Endodermal cell (in vitro differentiated cells): ENCODE results near the gene KCTD1. TPM values are rescaled to one million over a fixed set of nuclear protein-coding genes. Genes with fewer than 3 reads are reported as not detected.

ENCODE experiments used
- DNase-seq: peaks from one replicate; pipeline ENCODE4 v3.0.0-alpha.2; 2017
- H3K27ac ChIP-seq: 2 replicates; pipeline ENCODE4 v1.5.1; 2013; ENCODE audit warnings: mild to moderate bottlenecking, low read depth, low read length, moderate library complexity
- H3K27me3 ChIP-seq: 2 replicates; pipeline ENCODE4 v1.6.1; 2013; ENCODE audit warnings: mild to moderate bottlenecking, low read length, moderate library complexity; ENCODE audit not compliant: insufficient read depth, control insufficient read depth, poor library complexity, severe bottlenecking
- H3K36me3 ChIP-seq: 2 replicates; pipeline ENCODE4 v1.7.0; 2013; ENCODE audit warnings: mild to moderate bottlenecking, low read length, moderate library complexity; ENCODE audit not compliant: control insufficient read depth, insufficient read depth
- H3K4me1 ChIP-seq: one replicate; pipeline ENCODE4 v1.7.0; 2013; ENCODE audit warnings: low read length; ENCODE audit not compliant: control insufficient read depth, insufficient read depth
- H3K4me3 ChIP-seq: 2 replicates; pipeline ENCODE4 v1.5.1; 2013; ENCODE audit warnings: mild to moderate bottlenecking, low read length, moderate library complexity
- H3K9ac ChIP-seq: 2 replicates; pipeline ENCODE4 v1.6.1; 2013; ENCODE audit warnings: mild to moderate bottlenecking, low read length, moderate library complexity; ENCODE audit not compliant: poor library complexity, severe bottlenecking; ENCODE audit errors: extremely low read depth
- H3K9me3 ChIP-seq: 2 replicates; pipeline ENCODE4 v1.6.1; 2013; ENCODE audit warnings: mild to moderate bottlenecking, low read length, moderate library complexity; ENCODE audit not compliant: control insufficient read depth
- H3K27ac Mint-ChIP-seq: 2 replicates; pipeline ENCODE4 v1.8.0; 2020; ENCODE audit warnings: mixed read lengths
- H3K27me3 Mint-ChIP-seq: 2 replicates; pipeline ENCODE4 v1.8.0; 2021; ENCODE audit warnings: mild to moderate bottlenecking, mixed read lengths; ENCODE audit not compliant: insufficient read depth
- H3K36me3 Mint-ChIP-seq: 2 replicates; pipeline ENCODE4 v1.8.0; 2020; ENCODE audit warnings: low read depth, mixed read lengths
- H3K4me1 Mint-ChIP-seq: 2 replicates; pipeline ENCODE4 v1.8.0; 2020; ENCODE audit warnings: mixed read lengths
- H3K4me3 Mint-ChIP-seq: 2 replicates; pipeline ENCODE4 v1.8.0; 2020; ENCODE audit warnings: mild to moderate bottlenecking, moderate library complexity, mixed read lengths
- H3K9me3 Mint-ChIP-seq: 2 replicates; pipeline ENCODE4 v1.8.0; 2020; ENCODE audit warnings: mild to moderate bottlenecking, mixed read lengths
- WGBS, 2 experiments: methylation state at CpG; one replicate each; pipeline versions ENCODE4 v1.1.5 to v1.1.7; 2013; ENCODE audit warnings: missing lambda C conversion rate in 2 of 2, mixed read lengths in 1 of 2; ENCODE audit not compliant: insufficient coverage in 1 of 2, insufficient read length in 1 of 2; 5-methylcytosine and 5-hydroxymethylcytosine counted together
- total RNA-seq, 2 donors: library from RNA; stranded (reverse); fragmentation: NEBNext Ultra II Directional in 1 of 2; extraction: Animal tissue kit (Norgen Biotek cat#: 25700) in 1 of 2; gene quantifications; 2 replicates in 1 of 2; 3 replicates in 1 of 2; pipeline ENCODE4 v1.2.1, GENCODE V29; 2021
- TF ChIP-seq, protein P1 (sequence below): fragments of 200-600 bp; sonication (generic); conservative IDR thresholded peaks from 2 replicates; pipeline ENCODE4 v1.5.0; 2021; ENCODE audit warnings: antibody characterized with exemption, mild to moderate bottlenecking

KCTD1 gene
- total RNA-seq, 2 donors from 2014 or later = 6.8 to 7.3 TPM

DNA sequence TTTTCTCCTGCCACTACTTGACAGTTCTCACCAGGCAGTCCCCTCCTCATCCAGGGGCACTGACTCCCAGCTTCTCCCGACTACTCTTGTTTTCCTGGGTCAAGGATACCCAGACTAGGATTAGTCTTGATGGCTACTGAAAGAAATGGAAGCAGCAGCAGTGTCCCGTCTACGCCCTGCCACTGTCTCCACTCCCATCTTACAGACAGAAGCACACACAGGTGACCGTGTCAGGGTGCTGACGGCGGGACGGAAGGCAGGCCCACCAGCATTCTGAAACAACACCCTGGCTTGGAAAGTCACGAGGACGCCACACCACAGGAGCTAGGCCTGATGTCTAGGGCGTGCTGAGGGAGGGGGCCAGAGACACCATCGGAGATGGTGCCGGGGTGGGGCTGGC, 82.9 kb downstream of the KCTD1 start:
- Mint-ChIP-seq H3K9me3 (no peaks in the 10 kb centered on the region), H3K4me3 (no peak overlapping the region), H3K4me1 (peaks cover 13% of the 10 kb centered on the region), H3K27me3 (peaks cover 62% of the 10 kb centered on the region), H3K27ac (no peak overlapping the region), H3K36me3 (no peaks in the 10 kb centered on the region)
- H3K36me3 ChIP-seq = no peaks in the 10 kb centered on the region
- no peak for DNase-seq
- H3K27me3 ChIP-seq = peaks cover 48% of the 10 kb centered on the region
- H3K9ac ChIP-seq = no peak overlapping the region
- H3K27ac ChIP-seq = no peak overlapping the region
- TF ChIP-seq, protein P1, sequence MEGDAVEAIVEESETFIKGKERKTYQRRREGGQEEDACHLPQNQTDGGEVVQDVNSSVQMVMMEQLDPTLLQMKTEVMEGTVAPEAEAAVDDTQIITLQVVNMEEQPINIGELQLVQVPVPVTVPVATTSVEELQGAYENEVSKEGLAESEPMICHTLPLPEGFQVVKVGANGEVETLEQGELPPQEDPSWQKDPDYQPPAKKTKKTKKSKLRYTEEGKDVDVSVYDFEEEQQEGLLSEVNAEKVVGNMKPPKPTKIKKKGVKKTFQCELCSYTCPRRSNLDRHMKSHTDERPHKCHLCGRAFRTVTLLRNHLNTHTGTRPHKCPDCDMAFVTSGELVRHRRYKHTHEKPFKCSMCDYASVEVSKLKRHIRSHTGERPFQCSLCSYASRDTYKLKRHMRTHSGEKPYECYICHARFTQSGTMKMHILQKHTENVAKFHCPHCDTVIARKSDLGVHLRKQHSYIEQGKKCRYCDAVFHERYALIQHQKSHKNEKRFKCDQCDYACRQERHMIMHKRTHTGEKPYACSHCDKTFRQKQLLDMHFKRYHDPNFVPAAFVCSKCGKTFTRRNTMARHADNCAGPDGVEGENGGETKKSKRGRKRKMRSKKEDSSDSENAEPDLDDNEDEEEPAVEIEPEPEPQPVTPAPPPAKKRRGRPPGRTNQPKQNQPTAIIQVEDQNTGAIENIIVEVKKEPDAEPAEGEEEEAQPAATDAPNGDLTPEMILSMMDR = no peak
- no peaks in the 10 kb centered on the region for H3K9me3 ChIP-seq
- 96 to 97% methylated on average over 6 to 12 of the region's 12 CpGs for WGBS, 2 experiments
- H3K4me3 ChIP-seq = no peak overlapping the region
- H3K4me1 ChIP-seq = no peaks in the 10 kb centered on the region

DNA sequence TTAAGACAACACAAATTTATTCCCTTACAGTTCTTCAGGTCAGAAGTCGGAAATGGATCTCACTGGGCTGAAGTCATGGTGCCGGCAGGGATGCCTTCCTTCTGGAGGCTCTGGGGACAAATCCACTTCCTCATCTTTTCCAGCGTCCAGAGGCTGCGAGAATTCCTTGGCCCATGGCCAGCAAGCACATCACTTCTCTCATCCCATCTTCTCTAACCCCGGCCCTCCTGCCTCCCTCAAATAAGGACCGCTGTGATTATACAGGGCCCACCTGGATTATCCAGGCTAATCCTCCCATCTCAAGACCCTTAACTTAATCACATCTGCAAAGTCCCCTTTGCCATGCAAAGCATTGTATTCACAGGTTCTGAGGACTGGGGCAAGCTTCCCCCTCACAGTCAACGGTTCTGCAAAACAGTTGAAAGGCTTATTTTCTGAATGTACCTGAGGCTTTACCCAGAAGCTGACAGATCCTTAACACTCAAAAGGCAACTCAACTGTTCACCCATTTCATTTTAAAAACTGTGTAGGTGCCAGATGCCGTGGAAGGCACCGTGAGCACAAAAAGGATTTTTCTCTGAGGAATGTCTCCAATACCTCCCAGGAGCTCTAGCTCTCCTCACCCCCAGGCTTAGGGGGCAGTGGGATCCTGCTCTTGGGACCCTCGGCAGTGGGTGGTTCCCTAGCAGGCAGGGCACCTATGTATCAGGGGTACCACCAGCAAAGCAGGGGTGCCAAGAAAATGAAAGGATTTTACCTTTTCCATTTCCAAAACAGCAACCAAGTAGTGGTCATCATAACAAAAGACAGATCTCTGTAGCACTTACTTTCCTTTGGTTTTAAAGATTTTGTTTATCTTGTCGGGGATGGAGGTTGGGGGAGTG, 84.0 kb downstream of the KCTD1 start:
- H3K27me3 Mint-ChIP-seq = peaks cover 73% of the 10 kb centered on the region
- TF ChIP-seq, protein P1 = no peak
- DNase-seq = no peak
- peaks cover 13% of the 10 kb centered on the region for H3K4me1 Mint-ChIP-seq
- Histone ChIP-seq H3K9ac (no peak overlapping the region), H3K9me3 (no peaks in the 10 kb centered on the region), H3K27ac (no peak overlapping the region), H3K4me3 (no peak overlapping the region), H3K4me1 (no peaks in the 10 kb centered on the region), H3K27me3 (peaks cover 59% of the 10 kb centered on the region), H3K36me3 (no peaks in the 10 kb centered on the region)
- H3K27ac Mint-ChIP-seq = no peak overlapping the region
- H3K9me3 Mint-ChIP-seq = no peaks in the 10 kb centered on the region
- H3K36me3 Mint-ChIP-seq = peaks cover 3% of the 10 kb centered on the region
- WGBS, 2 experiments = 75 to 90% methylated on average over 9 to 11 of the region's 11 CpGs
- no peak overlapping the region for H3K4me3 Mint-ChIP-seq

DNA sequence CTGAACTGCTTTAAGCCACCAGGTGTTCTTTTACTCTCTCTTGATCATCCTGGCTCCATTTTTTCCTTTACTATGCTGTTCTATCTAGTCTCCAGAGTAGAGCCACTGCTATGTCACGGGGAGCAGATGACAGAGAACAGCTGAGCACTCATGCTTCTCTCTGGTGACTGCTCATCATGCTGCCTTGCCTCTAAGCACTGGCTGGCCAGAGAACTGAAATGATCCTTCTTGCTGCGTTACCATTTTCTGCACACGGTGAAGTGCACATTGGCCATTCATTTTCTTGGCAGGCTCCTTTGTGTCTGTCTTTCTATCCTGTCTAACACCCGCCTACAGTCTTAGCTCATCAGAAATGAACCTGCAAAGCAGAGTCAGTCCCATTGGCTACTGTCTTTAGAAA, 86.0 kb downstream of the KCTD1 start:
- Mint-ChIP-seq H3K27ac (no peak overlapping the region), H3K27me3 (peaks cover 80% of the 10 kb centered on the region), H3K4me1 (peaks cover 18% of the 10 kb centered on the region), H3K36me3 (peaks cover 6% of the 10 kb centered on the region), H3K9me3 (no peaks in the 10 kb centered on the region), H3K4me3 (no peak overlapping the region)
- Histone ChIP-seq H3K36me3 (no peaks in the 10 kb centered on the region), H3K27ac (no peak overlapping the region), H3K27me3 (peaks cover 71% of the 10 kb centered on the region), H3K9ac (no peak overlapping the region), H3K9me3 (no peaks in the 10 kb centered on the region), H3K4me1 (no peaks in the 10 kb centered on the region), H3K4me3 (no peak overlapping the region)
- TF ChIP-seq, protein P1 = no peak
- DNase-seq = no peak
- 84 to 93% methylated on average over 4 of the region's 4 CpGs for WGBS, 2 experiments
